HEK293 (cell line): ENCODE measurements around the gene TRPV2.

ENCODE experiments used
- KLF8 ChIP-seq: fragments of 450-650 bp; formaldehyde crosslinking; IDR thresholded peaks from 2 replicates; pipeline ENCODE4 v1.5.1; 2016; ENCODE audit warnings: missing biosample characterization, missing genetic modification characterization
- SALL2 ChIP-seq: fragments of 450-650 bp; formaldehyde crosslinking; IDR thresholded peaks from 2 replicates; pipeline ENCODE4 v1.5.0; 2017; ENCODE audit warnings: missing biosample characterization, mild to moderate bottlenecking, missing genetic modification characterization, borderline replicate concordance
- TCF7L2 ChIP-seq: IDR thresholded peaks from 2 replicates; pipeline ENCODE4 v1.6.1; 2011; ENCODE audit warnings: low read depth, mild to moderate bottlenecking, inconsistent platforms, low read length, moderate library complexity, borderline replicate concordance
- ZNF121 ChIP-seq: fragments of 450-650 bp; formaldehyde crosslinking; IDR thresholded peaks from 2 replicates; pipeline ENCODE4 v1.5.1; 2016; ENCODE audit warnings: missing biosample characterization, missing genetic modification characterization
- ZNF138 ChIP-seq: fragments of 450-650 bp; formaldehyde crosslinking; IDR thresholded peaks from 2 replicates; pipeline ENCODE4 v1.5.1; 2016; ENCODE audit warnings: missing biosample characterization, missing genetic modification characterization, borderline replicate concordance
- ZNF248 ChIP-seq: fragments of 450-650 bp; formaldehyde crosslinking; IDR thresholded peaks from 2 replicates; pipeline ENCODE4 v1.5.1; 2017; ENCODE audit warnings: missing biosample characterization, missing genetic modification characterization
- ZNF350 ChIP-seq: fragments of 450-650 bp; formaldehyde crosslinking; IDR thresholded peaks from 2 replicates; pipeline ENCODE4 v1.5.0; 2017; ENCODE audit warnings: missing biosample characterization, mild to moderate bottlenecking, missing genetic modification characterization
- ZNF510 ChIP-seq: fragments of 450-650 bp; formaldehyde crosslinking; IDR thresholded peaks from 2 replicates; pipeline ENCODE4 v1.5.1; 2018; ENCODE audit warnings: mild to moderate bottlenecking, missing genetic modification characterization, missing biosample characterization; ENCODE audit not compliant: insufficient replicate concordance
- ZNF654 ChIP-seq: fragments of 450-650 bp; formaldehyde crosslinking; IDR thresholded peaks from 2 replicates; pipeline ENCODE4 v1.5.1; 2016; ENCODE audit warnings: low read depth, missing biosample characterization, missing genetic modification characterization
- ZNF664 ChIP-seq: fragments of 450-650 bp; formaldehyde crosslinking; IDR thresholded peaks from 2 replicates; pipeline ENCODE4 v1.5.1; 2016; ENCODE audit warnings: missing biosample characterization, missing genetic modification characterization
- ZNF76 ChIP-seq: fragments of 450-650 bp; formaldehyde crosslinking; IDR thresholded peaks from 2 replicates; pipeline ENCODE4; 2016; ENCODE audit warnings: low read depth, missing biosample characterization, missing genetic modification characterization, borderline replicate concordance
- TF ChIP-seq, protein P1 (sequence below): fragments of 450-650 bp; formaldehyde crosslinking; IDR thresholded peaks from 2 replicates; pipeline ENCODE4 v1.5.1; 2017; ENCODE audit warnings: missing biosample characterization, missing genetic modification characterization
- TF ChIP-seq, protein P2 (sequence below): fragments of 450-650 bp; formaldehyde crosslinking; IDR thresholded peaks from 2 replicates; pipeline ENCODE4 v1.5.1; 2016; ENCODE audit warnings: missing biosample characterization, missing genetic modification characterization
- TF ChIP-seq, protein P3 (sequence below): fragments of 450-650 bp; formaldehyde crosslinking; IDR thresholded peaks from 2 replicates; pipeline ENCODE4 v1.5.1; 2016; ENCODE audit warnings: missing biosample characterization, missing genetic modification characterization

DNA sequence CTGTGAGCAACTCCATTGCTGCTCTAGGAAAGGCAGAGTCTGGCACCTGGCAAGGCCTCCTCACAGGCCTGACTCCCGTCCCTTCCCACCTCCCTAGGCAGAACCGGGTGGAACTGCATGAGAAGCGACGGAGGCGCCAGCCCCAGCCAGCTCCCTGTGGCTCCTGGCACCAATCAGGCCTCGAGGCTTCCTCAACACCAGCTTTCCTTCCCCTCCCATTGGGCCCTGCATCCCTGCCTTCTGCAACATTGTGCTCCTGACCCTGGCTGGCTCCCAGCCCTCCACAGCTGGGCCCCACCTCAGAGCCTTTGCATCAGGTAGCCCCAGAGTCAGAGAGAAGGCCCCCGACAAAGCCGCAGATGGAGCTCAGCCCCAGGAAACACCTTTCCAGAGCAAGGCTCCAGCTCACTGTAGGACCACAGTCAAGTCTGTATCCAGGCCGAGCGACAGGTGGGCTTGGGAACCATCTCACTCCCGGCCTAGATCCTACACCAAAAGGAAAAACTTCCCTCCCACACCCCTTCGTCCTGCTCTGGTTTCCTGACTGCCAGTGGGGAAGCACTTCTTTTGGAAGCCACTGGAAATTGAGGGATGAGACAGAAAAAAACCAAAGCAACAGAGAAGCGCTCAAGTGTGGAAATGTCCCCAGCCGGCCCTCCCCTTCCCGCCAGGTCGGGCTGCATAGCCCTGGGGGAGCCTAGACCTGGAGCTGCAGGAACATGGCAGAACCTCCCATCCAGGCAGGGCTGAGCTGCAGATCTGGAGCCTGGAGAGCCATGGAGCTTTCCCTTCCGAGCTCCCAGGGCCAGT lies 45.6 kb downstream of the TRPV2 start:
- TF ChIP-seq, protein P1, sequence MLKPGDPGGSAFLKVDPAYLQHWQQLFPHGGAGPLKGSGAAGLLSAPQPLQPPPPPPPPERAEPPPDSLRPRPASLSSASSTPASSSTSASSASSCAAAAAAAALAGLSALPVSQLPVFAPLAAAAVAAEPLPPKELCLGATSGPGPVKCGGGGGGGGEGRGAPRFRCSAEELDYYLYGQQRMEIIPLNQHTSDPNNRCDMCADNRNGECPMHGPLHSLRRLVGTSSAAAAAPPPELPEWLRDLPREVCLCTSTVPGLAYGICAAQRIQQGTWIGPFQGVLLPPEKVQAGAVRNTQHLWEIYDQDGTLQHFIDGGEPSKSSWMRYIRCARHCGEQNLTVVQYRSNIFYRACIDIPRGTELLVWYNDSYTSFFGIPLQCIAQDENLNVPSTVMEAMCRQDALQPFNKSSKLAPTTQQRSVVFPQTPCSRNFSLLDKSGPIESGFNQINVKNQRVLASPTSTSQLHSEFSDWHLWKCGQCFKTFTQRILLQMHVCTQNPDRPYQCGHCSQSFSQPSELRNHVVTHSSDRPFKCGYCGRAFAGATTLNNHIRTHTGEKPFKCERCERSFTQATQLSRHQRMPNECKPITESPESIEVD (tag by site-specific recombination) = no peak
- no peak for TF ChIP-seq ZNF76 (tag by site-specific recombination)
- TF ChIP-seq, protein P2, sequence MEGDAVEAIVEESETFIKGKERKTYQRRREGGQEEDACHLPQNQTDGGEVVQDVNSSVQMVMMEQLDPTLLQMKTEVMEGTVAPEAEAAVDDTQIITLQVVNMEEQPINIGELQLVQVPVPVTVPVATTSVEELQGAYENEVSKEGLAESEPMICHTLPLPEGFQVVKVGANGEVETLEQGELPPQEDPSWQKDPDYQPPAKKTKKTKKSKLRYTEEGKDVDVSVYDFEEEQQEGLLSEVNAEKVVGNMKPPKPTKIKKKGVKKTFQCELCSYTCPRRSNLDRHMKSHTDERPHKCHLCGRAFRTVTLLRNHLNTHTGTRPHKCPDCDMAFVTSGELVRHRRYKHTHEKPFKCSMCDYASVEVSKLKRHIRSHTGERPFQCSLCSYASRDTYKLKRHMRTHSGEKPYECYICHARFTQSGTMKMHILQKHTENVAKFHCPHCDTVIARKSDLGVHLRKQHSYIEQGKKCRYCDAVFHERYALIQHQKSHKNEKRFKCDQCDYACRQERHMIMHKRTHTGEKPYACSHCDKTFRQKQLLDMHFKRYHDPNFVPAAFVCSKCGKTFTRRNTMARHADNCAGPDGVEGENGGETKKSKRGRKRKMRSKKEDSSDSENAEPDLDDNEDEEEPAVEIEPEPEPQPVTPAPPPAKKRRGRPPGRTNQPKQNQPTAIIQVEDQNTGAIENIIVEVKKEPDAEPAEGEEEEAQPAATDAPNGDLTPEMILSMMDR (tag by site-specific recombination) = no peak
- TF ChIP-seq TCF7L2 = no peak
- TF ChIP-seq ZNF350 = no peak
- TF ChIP-seq ZNF664 (tag by site-specific recombination) = no peak
- TF ChIP-seq ZNF510 (tag by site-specific recombination) = no peak
- TF ChIP-seq ZNF654 (tag by site-specific recombination) = no peak
- no peak for TF ChIP-seq SALL2 (tag by site-specific recombination)
- no peak for TF ChIP-seq ZNF248 (tag by site-specific recombination)
- TF ChIP-seq ZNF138 (tag by site-specific recombination) = no peak
- TF ChIP-seq KLF8 (tag by site-specific recombination) = no peak
- TF ChIP-seq, protein P3, sequence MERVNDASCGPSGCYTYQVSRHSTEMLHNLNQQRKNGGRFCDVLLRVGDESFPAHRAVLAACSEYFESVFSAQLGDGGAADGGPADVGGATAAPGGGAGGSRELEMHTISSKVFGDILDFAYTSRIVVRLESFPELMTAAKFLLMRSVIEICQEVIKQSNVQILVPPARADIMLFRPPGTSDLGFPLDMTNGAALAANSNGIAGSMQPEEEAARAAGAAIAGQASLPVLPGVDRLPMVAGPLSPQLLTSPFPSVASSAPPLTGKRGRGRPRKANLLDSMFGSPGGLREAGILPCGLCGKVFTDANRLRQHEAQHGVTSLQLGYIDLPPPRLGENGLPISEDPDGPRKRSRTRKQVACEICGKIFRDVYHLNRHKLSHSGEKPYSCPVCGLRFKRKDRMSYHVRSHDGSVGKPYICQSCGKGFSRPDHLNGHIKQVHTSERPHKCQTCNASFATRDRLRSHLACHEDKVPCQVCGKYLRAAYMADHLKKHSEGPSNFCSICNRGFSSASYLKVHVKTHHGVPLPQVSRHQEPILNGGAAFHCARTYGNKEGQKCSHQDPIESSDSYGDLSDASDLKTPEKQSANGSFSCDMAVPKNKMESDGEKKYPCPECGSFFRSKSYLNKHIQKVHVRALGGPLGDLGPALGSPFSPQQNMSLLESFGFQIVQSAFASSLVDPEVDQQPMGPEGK (tag by site-specific recombination) = no peak
- TF ChIP-seq ZNF121 (tag by site-specific recombination) = no peak
